ENCODE measurements around the gene SPINT1. TPM values are rescaled to one million over a fixed set of nuclear protein-coding genes. Genes with fewer than 3 reads are reported as not detected.
A peak's percentile ranks its signal among the peaks of the same experiment; 100 is the strongest.

Gene SPINT1
- 144 and 235 TPM in 2 replicates for total RNA-seq

- DNase-seq (ENCODE audit: low read depth): no peak
Measured at GRCh38 chr15:40843885-40844695, at the start of gene SPINT1. SPINT1 (plus strand) TSS chr15:40844048; CDS start chr15:40844555, 507 bp downstream.

- peak; percentile 37 for DNase-seq (ENCODE audit: low read depth)
Measured at GRCh38 chr15:40796041-40796440, 47.8 kb upstream of the SPINT1 start.

- DNase-seq (ENCODE audit: low read depth): no peak
Measured at GRCh38 chr15:40796512-40796911, 47.3 kb upstream of the SPINT1 start.

GRCh38 chr15:40799523-40799922, 44.3 kb upstream of the SPINT1 start:
- DNase-seq (ENCODE audit: low read depth): no peak

- no peak for DNase-seq (ENCODE audit: low read depth)
Measured at GRCh38 chr15:40803076-40803475, 40.8 kb upstream of the SPINT1 start.

- no peak for DNase-seq (ENCODE audit: low read depth)
Measured at GRCh38 chr15:40803688-40804087, 40.2 kb upstream of the SPINT1 start.

- no peak for DNase-seq (ENCODE audit: low read depth)
Measured at GRCh38 chr15:40806672-40807027, 37.2 kb upstream of the SPINT1 start.

- peak; percentile 95 for DNase-seq (ENCODE audit: low read depth)
Measured at GRCh38 chr15:40807028-40807887, 36.6 kb upstream of the SPINT1 start, which contains the start of the genes DNAJC17 and ZFYVE19. DNAJC17 (minus strand) TSS chr15:40807473; CDS start chr15:40807446, 27 bp downstream. ZFYVE19 (plus strand) TSS chr15:40807089; CDS start chr15:40807590, 501 bp downstream.

- DNase-seq (ENCODE audit: low read depth): peak; percentile 32
Measured at GRCh38 chr15:40807888-40808461, 35.9 kb upstream of the SPINT1 start.

- DNase-seq (ENCODE audit: low read depth): no peak
Measured at GRCh38 chr15:40808861-40809450, 34.9 kb upstream of the SPINT1 start.

GRCh38 chr15:40812721-40813425, 31.0 kb upstream of the SPINT1 start:
- no peak for DNase-seq (ENCODE audit: low read depth)

- DNase-seq (ENCODE audit: low read depth): peak; percentile 79
Measured at GRCh38 chr15:40815042-40815698, 28.7 kb upstream of the SPINT1 start.

- DNase-seq (ENCODE audit: low read depth): no peak
Measured at GRCh38 chr15:40819048-40819447, 24.8 kb upstream of the SPINT1 start.

- DNase-seq (ENCODE audit: low read depth): no peak
Measured at GRCh38 chr15:40821195-40821594, 22.7 kb upstream of the SPINT1 start.

GRCh38 chr15:40823572-40824343, 20.1 kb upstream of the SPINT1 start:
- no peak for DNase-seq (ENCODE audit: low read depth)

- DNase-seq (ENCODE audit: low read depth): peak; percentile 79
Measured at GRCh38 chr15:40825661-40826422, 18.0 kb upstream of the SPINT1 start.

GRCh38 chr15:40826423-40827075, 17.3 kb upstream of the SPINT1 start:
- DNase-seq (ENCODE audit: low read depth): no peak

- DNase-seq (ENCODE audit: low read depth): no peak
Measured at GRCh38 chr15:40828447-40829036, 15.3 kb upstream of the SPINT1 start, which contains the start of gene PPP1R14D. PPP1R14D (minus strand) TSS chr15:40828708; CDS start chr15:40828641, 67 bp downstream.
